ENCODE results near the gene ZP3.
"Not testable (repeated sequence)": the region's sequence is repeated elsewhere in the genome, so short reads cannot be mapped to it uniquely, and the experiment has no call there.

The ZP3 gene

GRCh38 chr7:76407718-76408117 is 17.0 kb upstream of the ZP3 start:
- DNase-seq: no peak

- DNase-seq: no peak
Observed at GRCh38 chr7:76408121-76408560, 16.6 kb upstream of the ZP3 start.

- no peak for DNase-seq
Observed at GRCh38 chr7:76409537-76409936, 15.2 kb upstream of the ZP3 start, which contains the start of gene SSC4D. Gene SSC4D, minus strand, starts transcription at chr7:76409697. Its CDS starts 5,258 bp downstream, at chr7:76404439.

- peak; percentile 56 for DNase-seq
Observed at GRCh38 chr7:76411626-76412025, 13.1 kb upstream of the ZP3 start.

- DNase-seq: no peak
Observed at GRCh38 chr7:76412249-76412648, 12.5 kb upstream of the ZP3 start.

- not testable (repeated sequence) for DNase-seq
Observed at GRCh38 chr7:76417654-76418310, 7.0 kb upstream of the ZP3 start.

GRCh38 chr7:76421097-76421496 is 3.7 kb upstream of the ZP3 start:
- peak; percentile 37 for DNase-seq

GRCh38 chr7:76423666-76424412 is 911 bp upstream of the ZP3 start:
- DNase-seq: no peak

- no peak for DNase-seq
Observed at GRCh38 chr7:76425156-76425555, 406 bp downstream of the ZP3 start.

GRCh38 chr7:76425558-76425957 is 808 bp downstream of the ZP3 start:
- DNase-seq: not testable (repeated sequence)

GRCh38 chr7:76426246-76426645 is 1.5 kb downstream of the ZP3 start:
- DNase-seq: no peak

GRCh38 chr7:76427635-76428034 is 2.9 kb downstream of the ZP3 start:
- DNase-seq: no peak

GRCh38 chr7:76428149-76428823 is 3.5 kb downstream of the ZP3 start:
- no peak for DNase-seq

GRCh38 chr7:76428868-76429805 is 4.4 kb downstream of the ZP3 start:
- DNase-seq: peak; percentile 39

GRCh38 chr7:76430211-76430610 is 5.5 kb downstream of the ZP3 start:
- no peak for DNase-seq

GRCh38 chr7:76430836-76431235 is 6.1 kb downstream of the ZP3 start:
- no peak for DNase-seq

GRCh38 chr7:76437873-76438272 is 13.1 kb downstream of the ZP3 start:
- peak; percentile 92 for DNase-seq

GRCh38 chr7:76439120-76439888 is 14.6 kb downstream of the ZP3 start:
- not testable (repeated sequence) for DNase-seq

- not testable (repeated sequence) for DNase-seq
Observed at GRCh38 chr7:76440404-76440803, 15.7 kb downstream of the ZP3 start.

GRCh38 chr7:76441792-76442191 is 17.0 kb downstream of the ZP3 start:
- not testable (repeated sequence) for DNase-seq

GRCh38 chr7:76442664-76443446 is 18.1 kb downstream of the ZP3 start:
- not testable (repeated sequence) for DNase-seq
